ENCODE data around the gene CPNE5.

GRCh38 chr6:36781669-36782068 is 57.6 kb downstream of the CPNE5 start:
- TF ChIP-seq EZH2phosphoT487 (IDR thresholded peaks at IDR 0.05; ENCODE audit: low read depth) (no peak), CTCF (IDR thresholded peaks at IDR 0.05; ENCODE audit: low read depth, low read length) (no peak)

Data from OCI-LY3 (cell line).